SW480 (cell line): ENCODE data around the gene SPNS1.
"Not testable (repeated sequence)": the region's sequence is repeated elsewhere in the genome, so short reads cannot be mapped to it uniquely, and the experiment has no call there.

Experiments used
- DNase-seq: peaks from one replicate; pipeline ENCODE4 v3.0.0-alpha.2; 2016; ENCODE audit warnings: low spot score

The SPNS1 gene

DNA sequence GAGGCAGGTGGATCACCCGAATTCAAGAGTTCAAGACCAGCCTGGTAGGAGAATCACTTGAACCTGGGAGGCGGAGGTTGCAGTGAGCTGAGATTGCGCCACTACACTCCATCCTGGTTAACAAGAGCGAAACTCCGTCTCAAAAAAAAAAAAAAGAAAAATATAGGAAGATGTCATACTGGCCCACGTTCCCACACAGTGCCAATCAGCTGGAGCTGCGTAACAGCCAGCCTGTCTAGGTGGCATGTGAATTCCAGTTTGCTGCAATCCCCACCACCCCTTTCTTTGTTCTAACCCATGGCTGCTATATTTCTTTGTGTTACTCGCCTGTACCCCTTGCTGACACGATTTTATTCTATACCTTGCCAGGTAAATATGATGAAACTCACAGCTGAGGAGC is 16.4 kb upstream of the SPNS1 start:
- no peak for DNase-seq

DNA sequence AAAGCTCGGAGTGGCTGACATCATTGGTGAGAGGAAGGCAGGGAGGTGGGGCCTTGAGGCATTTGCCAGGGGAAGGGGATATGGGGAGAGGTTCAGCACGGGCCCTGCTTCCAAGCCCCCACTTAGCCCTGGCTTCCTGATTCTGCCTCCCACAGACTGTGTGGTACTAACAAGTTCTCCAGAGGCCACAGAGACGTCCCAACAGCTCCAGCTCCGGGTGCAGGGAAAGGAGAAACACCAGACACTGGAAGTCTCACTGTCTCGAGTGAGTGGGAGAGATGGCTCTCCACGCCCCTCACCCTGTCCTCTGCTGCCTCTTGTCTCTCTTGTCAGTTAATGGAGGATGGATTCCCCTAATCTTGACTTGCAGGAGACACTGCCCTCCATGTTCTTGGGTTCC is 15.7 kb upstream of the SPNS1 start:
- no peak for DNase-seq

- no peak for DNase-seq
Measured at GRCh38 chr16:28964072-28964471, 10.5 kb upstream of the SPNS1 start.

DNA sequence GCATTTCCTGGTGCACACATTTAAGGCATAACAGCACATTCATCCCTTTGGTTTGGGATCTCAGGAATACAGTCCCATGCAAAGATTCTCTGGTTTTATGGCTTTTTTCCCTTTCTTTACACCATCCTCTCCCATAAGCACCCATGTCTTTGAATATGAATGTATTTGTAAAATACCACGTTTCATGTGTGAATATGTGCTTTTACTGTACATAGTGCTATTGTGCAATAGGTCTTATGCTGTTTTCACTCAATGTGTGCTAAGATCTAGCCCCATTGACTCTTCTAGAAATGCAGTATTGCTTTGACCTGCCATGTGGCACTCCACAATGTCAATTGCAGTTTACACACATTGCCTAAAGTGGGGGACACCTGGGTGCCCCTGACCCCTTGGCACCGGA is 10.1 kb upstream of the SPNS1 start:
- DNase-seq, result no peak

GRCh38 chr16:28967156-28967555 is 7.4 kb upstream of the SPNS1 start:
- DNase-seq, result no peak

- not testable (repeated sequence) for DNase-seq
Measured at GRCh38 chr16:28969696-28970095, 4.9 kb upstream of the SPNS1 start.

DNA sequence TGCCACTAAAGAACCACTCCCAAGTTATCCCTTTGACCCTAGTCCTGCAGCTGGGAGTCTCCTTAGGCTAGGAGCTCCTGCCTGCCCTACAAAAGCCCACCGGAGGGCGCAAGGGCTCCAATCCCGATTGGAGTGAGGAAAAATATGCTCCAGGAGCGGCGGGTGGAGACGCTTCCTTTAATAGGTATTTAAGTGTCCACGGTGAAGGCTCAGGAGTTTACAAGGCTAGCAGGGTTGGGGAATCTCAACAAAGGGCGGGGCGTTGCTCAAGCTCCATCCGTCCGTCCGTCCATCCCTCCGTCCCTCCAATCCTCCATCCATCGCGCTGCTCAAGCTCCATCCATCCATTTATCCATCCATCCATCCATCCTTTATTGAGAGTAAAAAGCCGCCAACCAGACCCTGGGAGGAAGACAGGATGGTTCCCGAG is 556 bp upstream of the SPNS1 start:
- peak; percentile 67 for DNase-seq

GRCh38 chr16:28975158-28975599 is 601 bp downstream of the SPNS1 start:
- DNase-seq, result no peak

DNA sequence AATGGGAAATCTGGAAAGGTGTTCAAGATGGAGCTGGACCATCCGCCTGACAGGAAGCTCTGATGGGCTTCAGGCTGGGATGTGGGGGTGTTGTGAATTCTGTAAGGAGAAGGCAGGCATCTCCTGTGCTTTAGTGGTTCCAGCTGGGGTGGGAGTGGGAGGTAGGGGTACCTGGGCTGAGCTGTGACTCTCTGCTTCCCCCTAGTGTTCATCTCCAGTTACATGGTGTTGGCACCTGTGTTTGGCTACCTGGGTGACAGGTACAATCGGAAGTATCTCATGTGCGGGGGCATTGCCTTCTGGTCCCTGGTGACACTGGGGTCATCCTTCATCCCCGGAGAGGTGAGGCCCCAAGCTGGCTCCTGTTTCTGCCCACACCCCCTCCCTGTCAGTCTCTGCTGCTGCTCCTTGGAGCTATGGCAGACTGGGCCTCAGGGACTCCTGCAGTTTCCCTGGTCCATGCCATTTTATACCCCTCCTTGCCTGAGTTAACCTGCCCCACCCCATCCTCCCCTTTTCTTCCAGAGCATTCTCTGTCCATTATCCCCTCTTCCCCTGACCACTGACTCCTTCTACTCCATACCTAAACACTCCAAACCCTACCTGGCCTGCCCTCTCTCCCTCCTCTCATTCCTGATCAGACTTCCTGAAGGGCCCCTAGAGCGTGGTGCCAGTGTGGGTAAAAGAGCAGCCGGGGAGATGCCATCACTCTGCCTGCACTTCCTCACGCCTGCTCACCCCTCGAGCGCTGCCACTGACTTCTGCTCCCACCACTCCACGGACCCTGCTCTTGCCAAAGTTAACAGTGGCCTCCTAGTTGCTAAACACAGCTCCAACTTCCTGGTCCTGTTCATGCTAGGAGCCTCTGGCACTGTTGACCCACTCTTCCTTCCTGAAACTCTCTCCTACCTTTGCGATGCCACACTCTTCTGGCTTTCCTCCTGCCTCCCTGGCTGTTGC is 3.4 kb downstream of the SPNS1 start:
- DNase-seq, result no peak

GRCh38 chr16:28980330-28980729 is 5.8 kb downstream of the SPNS1 start:
- DNase-seq, result not testable (repeated sequence)

GRCh38 chr16:28980929-28981328 is 6.4 kb downstream of the SPNS1 start:
- DNase-seq, result no peak

DNA sequence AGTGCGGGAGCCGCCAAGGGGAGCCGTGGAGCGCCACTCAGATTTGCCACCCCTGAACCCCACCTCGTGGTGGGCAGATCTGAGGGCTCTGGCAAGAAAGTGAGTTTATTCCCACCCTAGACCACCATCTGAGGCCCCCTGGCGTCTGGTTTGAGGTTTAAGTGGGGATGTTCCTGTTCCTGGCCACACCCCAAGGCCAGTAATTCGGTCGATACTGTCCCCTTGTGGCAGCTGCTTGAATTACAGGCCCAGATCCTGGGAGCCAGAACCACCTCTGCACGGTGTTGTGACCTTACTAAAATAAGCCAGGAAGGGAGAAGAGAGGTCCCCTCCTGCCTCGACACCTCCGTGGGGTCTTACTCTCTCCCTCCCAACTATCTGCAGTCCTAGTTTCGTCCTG is 6.9 kb downstream of the SPNS1 start:
- no peak for DNase-seq

DNA sequence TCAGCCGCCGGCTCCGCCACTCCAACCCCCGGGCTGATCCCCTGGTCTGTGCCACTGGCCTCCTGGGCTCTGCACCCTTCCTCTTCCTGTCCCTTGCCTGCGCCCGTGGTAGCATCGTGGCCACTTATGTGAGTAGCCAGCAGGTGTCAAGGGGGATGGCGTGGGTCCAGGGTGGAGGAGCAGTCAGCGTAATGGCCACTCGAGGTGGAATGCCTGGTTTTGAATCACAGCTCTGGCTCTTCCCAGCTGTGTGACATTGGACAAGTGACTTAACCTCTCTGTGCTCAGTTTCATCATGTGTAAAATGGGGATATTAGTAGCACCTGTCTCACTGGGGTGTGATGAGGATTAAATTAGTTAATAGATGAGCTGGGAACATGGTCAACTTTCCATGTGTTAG is 7.8 kb downstream of the SPNS1 start:
- no peak for DNase-seq

DNA sequence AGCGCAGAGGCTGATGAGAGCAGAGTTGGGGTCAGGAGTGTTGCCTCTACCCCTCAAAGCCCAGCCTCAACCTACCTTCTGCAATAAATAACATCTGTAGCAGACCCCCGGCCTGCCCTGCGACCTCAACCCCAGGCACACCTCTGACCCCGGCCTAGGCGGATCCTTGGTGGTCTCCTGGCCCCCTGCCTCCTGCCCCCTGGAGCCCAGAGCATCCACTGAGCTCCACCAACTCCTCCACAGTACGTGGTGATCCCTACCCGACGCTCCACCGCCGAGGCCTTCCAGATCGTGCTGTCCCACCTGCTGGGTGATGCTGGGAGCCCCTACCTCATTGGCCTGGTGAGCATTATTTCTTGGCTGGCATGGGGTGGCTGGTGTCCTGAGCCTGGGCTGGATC is 8.4 kb downstream of the SPNS1 start:
- DNase-seq, result no peak

- DNase-seq, result no peak
Measured at GRCh38 chr16:28983644-28984043, 9.1 kb downstream of the SPNS1 start.

DNA sequence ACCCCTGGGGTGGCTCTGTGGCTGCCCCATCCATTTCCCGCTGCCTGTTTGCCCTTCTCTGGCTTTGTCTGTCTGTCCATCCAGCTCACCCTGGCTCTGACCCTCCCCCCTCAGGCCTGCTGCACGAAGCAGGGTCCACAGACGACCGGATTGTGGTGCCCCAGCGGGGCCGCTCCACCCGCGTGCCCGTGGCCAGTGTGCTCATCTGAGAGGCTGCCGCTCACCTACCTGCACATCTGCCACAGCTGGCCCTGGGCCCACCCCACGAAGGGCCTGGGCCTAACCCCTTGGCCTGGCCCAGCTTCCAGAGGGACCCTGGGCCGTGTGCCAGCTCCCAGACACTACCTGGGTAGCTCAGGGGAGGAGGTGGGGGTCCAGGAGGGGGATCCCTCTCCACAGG is 9.5 kb downstream of the SPNS1 start:
- DNase-seq, result no peak

GRCh38 chr16:28984619-28985135 is 10.1 kb downstream of the SPNS1 start, which contains the start of gene LAT:
LAT (plus strand) TSS chr16:28985052; CDS start chr16:28985418, 366 bp downstream.
- peak; percentile 85 for DNase-seq

DNA sequence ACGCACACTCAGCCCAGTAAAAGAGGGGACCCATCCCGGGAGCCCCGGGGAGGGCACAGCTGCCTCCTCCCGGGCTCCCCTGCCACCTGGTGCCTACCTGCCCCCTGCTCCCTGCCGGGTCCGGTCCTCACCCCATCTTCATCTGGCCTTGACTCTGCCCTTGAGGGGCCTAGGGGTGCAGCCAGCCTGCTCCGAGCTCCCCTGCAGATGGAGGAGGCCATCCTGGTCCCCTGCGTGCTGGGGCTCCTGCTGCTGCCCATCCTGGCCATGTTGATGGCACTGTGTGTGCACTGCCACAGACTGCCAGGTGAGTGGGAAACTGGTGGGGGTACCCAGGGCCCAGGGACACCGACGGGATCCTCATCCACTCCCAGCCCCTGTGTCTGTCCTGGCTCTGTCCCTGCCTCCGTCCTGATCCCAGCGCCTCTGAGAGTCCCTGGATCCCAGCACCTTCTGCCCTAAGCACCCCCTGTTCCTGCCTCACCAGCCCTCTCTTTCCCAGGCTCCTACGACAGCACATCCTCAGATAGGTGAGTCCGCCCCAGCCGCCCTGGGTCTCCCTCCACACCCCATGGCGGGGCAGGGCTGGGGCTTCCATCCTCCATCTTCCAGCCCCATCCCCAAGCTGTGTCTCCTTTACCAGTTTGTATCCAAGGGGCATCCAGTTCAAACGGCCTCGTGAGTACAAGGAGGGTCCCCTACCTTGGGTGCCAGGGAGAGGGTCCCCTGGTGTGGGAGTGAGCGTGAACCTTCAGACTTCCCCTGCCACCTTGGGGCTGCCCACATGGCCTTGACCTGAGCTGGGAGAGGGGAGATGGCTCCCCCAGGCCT is 10.8 kb downstream of the SPNS1 start:
- DNase-seq, result no peak

- DNase-seq, result no peak
Measured at GRCh38 chr16:28986046-28986445, 11.5 kb downstream of the SPNS1 start.

DNA sequence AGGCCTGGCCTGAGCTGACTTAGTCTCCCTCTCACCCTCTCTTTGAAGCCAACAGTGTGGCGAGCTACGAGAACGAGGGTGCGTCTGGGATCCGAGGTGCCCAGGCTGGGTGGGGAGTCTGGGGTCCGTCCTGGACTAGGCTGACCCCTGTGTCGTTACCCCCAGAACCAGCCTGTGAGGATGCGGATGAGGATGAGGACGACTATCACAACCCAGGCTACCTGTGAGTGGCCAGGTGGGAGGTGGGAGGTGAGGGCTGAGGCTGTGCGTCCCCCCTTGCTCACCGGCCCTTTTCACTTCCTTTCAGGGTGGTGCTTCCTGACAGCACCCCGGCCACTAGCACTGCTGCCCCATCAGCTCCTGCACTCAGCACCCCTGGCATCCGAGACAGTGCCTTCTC is 11.9 kb downstream of the SPNS1 start:
- DNase-seq, result no peak

DNA sequence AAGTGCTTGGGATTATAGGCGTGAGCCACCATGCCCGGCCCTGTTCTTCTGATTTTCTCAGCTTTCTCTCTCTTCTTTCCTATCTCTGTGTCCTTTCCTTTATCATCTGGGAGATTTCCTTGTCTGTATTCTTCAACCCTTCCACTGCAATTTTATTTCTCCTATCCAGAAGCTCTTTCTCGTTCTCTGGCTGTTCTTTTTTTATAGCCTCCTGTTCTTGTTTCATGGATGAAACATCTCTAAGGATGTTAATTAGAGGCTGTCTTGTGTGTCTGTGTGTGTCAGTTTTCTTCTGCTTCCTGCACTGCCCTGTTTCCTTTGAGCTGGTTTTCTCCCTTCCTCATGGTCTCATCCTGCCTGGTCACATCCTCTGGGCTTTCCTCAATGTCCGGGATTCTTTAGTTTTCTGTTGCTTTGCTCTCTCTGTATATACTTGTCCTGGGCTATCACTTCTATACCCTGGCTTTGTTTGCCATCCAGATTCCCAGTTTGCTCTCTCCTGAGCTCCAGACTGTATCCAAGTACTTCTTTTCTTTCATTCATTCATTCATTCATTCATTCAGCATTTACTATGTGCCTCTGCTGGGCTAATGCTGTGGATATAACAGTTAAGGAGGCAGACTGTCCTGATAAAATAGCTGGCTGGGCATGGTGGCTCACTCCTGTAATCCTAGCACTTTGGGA is 12.7 kb downstream of the SPNS1 start:
- no peak for DNase-seq

GRCh38 chr16:28989363-28989762 is 14.8 kb downstream of the SPNS1 start:
- DNase-seq, result no peak
